Body of pancreas (tissue), 4 donors: ENCODE data around the gene NOC2L.

ENCODE experiments used
- CTCF ChIP-seq, 7 experiments: fragments of 450-650 bp in 4 of 7; fragments of 200-600 bp in 3 of 7; sonication (generic) in 3 of 7; IDR thresholded peaks; one replicate each; pipeline ENCODE4 v1.5.1; 2016 to 2019; ENCODE audit warnings: antibody characterized with exemption in 7 of 7
- POLR2A ChIP-seq, 3 donors: fragments of 450-650 bp; IDR thresholded peaks; one replicate each; pipeline ENCODE4 v1.6.1; 2016; ENCODE audit warnings: antibody characterized with exemption in 3 of 3, mild to moderate bottlenecking in 2 of 3

GRCh38 chr1:945688-946556, 13.1 kb downstream of the NOC2L start:
- TF ChIP-seq CTCF (IDR thresholded peaks at IDR 0.05): no peak
- TF ChIP-seq POLR2A (IDR thresholded peaks at IDR 0.05): no peak
